Measurements from ENCODE around the gene SEC61B.

Gene SEC61B

DNA sequence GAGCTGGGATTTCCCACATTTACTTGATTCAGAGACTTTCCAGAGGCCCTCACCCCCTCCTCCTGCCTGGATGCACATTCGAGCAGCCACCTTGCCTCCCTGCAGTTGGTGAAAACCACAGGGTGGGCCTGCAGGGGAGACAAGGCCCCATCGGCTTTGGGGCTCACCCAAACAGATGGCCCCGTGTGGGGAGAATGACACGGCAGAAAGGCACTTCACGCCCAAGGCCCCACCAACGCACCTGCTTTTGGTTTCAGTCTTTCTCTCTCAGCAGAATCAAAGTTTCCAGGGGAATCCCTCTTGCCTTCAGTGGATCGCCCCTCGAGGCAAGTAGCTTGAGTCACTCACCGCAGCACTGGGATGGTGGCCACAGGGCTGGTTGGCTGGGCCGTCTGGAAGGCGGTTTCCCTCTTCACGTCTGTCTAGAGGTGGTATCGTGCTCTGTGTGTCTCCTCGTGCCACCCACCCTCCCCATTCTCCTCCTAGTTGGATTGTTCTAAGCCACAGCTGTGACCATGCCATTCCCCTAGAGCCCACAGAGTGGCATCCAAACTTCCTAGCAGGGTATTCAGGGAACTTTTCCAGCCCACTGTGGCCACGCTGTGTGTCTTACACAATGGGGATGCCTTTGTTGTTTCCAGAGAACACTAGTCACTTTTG is 31.8 kb downstream of the SEC61B start:
- TF ChIP-seq POLR2AphosphoS5 (IDR thresholded peaks at IDR 0.05; ENCODE audit: low read depth, low read length) (no peak), FOXP2 (optimal IDR thresholded peaks at IDR 0.05; ENCODE audit: borderline replicate concordance, extremely low read depth, extremely low read length, insufficient read depth) (no peak), SIN3A (IDR thresholded peaks at IDR 0.05; ENCODE audit: borderline replicate concordance, insufficient read depth, low read length) (no peak), TAF1 (IDR thresholded peaks at IDR 0.05; ENCODE audit: borderline replicate concordance, insufficient read depth, low read length) (no peak)
- TF ChIP-seq, protein P1, sequence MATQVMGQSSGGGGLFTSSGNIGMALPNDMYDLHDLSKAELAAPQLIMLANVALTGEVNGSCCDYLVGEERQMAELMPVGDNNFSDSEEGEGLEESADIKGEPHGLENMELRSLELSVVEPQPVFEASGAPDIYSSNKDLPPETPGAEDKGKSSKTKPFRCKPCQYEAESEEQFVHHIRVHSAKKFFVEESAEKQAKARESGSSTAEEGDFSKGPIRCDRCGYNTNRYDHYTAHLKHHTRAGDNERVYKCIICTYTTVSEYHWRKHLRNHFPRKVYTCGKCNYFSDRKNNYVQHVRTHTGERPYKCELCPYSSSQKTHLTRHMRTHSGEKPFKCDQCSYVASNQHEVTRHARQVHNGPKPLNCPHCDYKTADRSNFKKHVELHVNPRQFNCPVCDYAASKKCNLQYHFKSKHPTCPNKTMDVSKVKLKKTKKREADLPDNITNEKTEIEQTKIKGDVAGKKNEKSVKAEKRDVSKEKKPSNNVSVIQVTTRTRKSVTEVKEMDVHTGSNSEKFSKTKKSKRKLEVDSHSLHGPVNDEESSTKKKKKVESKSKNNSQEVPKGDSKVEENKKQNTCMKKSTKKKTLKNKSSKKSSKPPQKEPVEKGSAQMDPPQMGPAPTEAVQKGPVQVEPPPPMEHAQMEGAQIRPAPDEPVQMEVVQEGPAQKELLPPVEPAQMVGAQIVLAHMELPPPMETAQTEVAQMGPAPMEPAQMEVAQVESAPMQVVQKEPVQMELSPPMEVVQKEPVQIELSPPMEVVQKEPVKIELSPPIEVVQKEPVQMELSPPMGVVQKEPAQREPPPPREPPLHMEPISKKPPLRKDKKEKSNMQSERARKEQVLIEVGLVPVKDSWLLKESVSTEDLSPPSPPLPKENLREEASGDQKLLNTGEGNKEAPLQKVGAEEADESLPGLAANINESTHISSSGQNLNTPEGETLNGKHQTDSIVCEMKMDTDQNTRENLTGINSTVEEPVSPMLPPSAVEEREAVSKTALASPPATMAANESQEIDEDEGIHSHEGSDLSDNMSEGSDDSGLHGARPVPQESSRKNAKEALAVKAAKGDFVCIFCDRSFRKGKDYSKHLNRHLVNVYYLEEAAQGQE (IDR thresholded peaks at IDR 0.05; ENCODE audit: insufficient read depth in 1 of 2, low read depth in 2 of 2, low read length in 2 of 2): no peak

DNA sequence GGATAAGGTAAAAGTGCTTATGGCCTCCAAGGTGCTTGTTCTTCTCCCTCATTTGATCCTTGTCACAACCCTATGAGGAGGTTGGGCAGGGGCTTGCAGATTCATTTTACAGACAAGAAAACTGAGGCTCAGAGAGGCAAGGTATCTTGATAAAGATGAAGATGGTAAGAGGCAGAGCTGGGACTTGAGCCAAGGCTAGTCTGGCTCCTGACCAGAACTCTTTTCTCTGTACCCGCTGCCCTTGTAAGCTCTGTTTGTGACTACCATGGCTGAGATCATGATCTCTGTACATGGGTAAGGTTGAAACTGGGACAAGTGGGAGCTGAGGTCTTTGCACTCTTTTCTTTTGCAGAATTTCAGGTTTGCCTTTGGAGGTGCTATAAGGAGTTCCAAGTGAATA is 33.6 kb downstream of the SEC61B start:
- no peak for TF ChIP-seq FOXP2 (optimal IDR thresholded peaks at IDR 0.05; ENCODE audit: borderline replicate concordance, extremely low read depth, extremely low read length, insufficient read depth)
- no peak for TF ChIP-seq SIN3A (IDR thresholded peaks at IDR 0.05; ENCODE audit: borderline replicate concordance, insufficient read depth, low read length)
- TF ChIP-seq, protein P1 (IDR thresholded peaks at IDR 0.05; ENCODE audit: insufficient read depth in 1 of 2, low read depth in 2 of 2, low read length in 2 of 2): no peak
- TF ChIP-seq POLR2AphosphoS5 (IDR thresholded peaks at IDR 0.05; ENCODE audit: low read depth, low read length): no peak
- TF ChIP-seq TAF1 (IDR thresholded peaks at IDR 0.05; ENCODE audit: borderline replicate concordance, insufficient read depth, low read length): no peak

- TF ChIP-seq FOXP2 (optimal IDR thresholded peaks at IDR 0.05; ENCODE audit: borderline replicate concordance, extremely low read depth, extremely low read length, insufficient read depth) (no peak), SIN3A (IDR thresholded peaks at IDR 0.05; ENCODE audit: borderline replicate concordance, insufficient read depth, low read length) (no peak), TAF1 (IDR thresholded peaks at IDR 0.05; ENCODE audit: borderline replicate concordance, insufficient read depth, low read length) (no peak), POLR2AphosphoS5 (IDR thresholded peaks at IDR 0.05; ENCODE audit: low read depth, low read length) (no peak)
- TF ChIP-seq, protein P1 (IDR thresholded peaks at IDR 0.05; ENCODE audit: insufficient read depth in 1 of 2, low read depth in 2 of 2, low read length in 2 of 2): no peak
Observed at GRCh38 chr9:99257723-99258389, 35.8 kb downstream of the SEC61B start.

DNA sequence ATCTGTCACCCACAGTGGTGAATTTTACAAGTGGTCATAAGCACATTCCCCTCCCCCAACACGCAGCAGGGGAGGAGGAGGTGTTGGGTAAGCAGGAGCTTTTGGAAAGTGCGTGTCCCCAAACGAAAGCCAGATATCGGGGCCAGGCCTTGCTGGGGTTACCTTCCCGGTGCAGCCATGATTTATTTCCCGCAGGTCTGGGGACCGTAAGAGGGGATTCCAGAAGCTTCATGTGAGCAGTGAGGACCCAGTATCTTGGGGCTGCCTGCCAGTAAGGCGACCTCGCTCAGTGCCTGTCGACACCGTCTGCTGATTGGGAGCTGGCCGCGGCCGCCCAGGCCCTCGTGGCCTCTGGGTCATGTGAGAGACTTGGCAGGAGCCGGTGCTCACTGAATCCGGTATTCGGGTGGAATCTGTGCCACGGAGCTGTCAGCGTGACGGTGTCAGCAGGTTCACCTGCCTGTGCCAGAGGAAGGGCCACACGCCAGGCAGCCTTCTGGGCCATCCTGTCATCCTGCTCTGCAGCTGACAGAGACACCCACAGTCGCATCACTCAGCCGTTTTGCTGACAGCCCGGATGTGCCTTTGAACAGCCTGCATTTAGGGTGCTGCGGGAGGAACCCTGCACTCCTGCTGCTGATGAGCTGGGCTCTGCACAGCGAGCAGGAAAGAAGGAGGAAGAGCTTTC is 37.3 kb downstream of the SEC61B start:
- TF ChIP-seq, protein P1 (IDR thresholded peaks at IDR 0.05; ENCODE audit: insufficient read depth in 1 of 2, low read depth in 2 of 2, low read length in 2 of 2): no peak
- no peak for TF ChIP-seq FOXP2 (optimal IDR thresholded peaks at IDR 0.05; ENCODE audit: borderline replicate concordance, extremely low read depth, extremely low read length, insufficient read depth)
- TF ChIP-seq TAF1 (IDR thresholded peaks at IDR 0.05; ENCODE audit: borderline replicate concordance, insufficient read depth, low read length): no peak
